ENCODE results near the gene SRMS. TPM values are rescaled to one million over a fixed set of nuclear protein-coding genes. Genes with fewer than 3 reads are reported as not detected.
A peak's percentile ranks its signal among the peaks of the same experiment; 100 is the strongest.

The SRMS gene
- total and polyA plus RNA-seq, 2 donors: 0.48 TPM; not detected in 1

- no peaks in the 10 kb centered on the region for H3K36me3 ChIP-seq (ENCODE audit: insufficient read depth)
- WGBS: 8% methylated on average over 47 of the region's 48 CpGs
Observed at GRCh38 chr20:63499338-63499969, 48.1 kb downstream of the SRMS start.

GRCh38 chr20:63498960-63499337 lies 48.6 kb downstream of the SRMS start, which contains the start of gene EEF1A2:
Gene EEF1A2, minus strand, starts transcription at chr20:63499083. Its CDS starts 1,320 bp downstream, at chr20:63497763.
- DNase-seq (ENCODE audit: extremely low spot score): no peak
- 1% methylated on average over 55 of the region's 58 CpGs for WGBS
- Histone ChIP-seq H3K4me1 (ENCODE audit: insufficient read depth) (no peaks in the 10 kb centered on the region), H3K27ac (ENCODE audit: low read depth) (no peak within 1 kb of the TSS), H3K4me3 (ENCODE audit: low read depth, low read length) (peak within 1 kb of the TSS; percentile 43), H3K36me3 (ENCODE audit: insufficient read depth) (no peaks in the 10 kb centered on the region)

More at GRCh38 chr20:63499338-63499969, 48.1 kb downstream of the SRMS start:
- no peak for DNase-seq (ENCODE audit: extremely low spot score)
- H3K4me1 ChIP-seq (ENCODE audit: insufficient read depth): no peaks in the 10 kb centered on the region
- no peak overlapping the region for H3K27ac ChIP-seq (ENCODE audit: low read depth)
- peak overlapping the region; percentile 43 for H3K4me3 ChIP-seq (ENCODE audit: low read depth, low read length)

- Histone ChIP-seq H3K4me3 (ENCODE audit: low read depth, low read length) (peak overlapping the region; percentile 43), H3K4me1 (ENCODE audit: insufficient read depth) (no peaks in the 10 kb centered on the region), H3K27ac (ENCODE audit: low read depth) (no peak overlapping the region), H3K36me3 (ENCODE audit: insufficient read depth) (no peaks in the 10 kb centered on the region)
- 7% methylated on average over 60 of the region's 60 CpGs for WGBS
- no peak for DNase-seq (ENCODE audit: extremely low spot score)
Observed at GRCh38 chr20:63497946-63498935, 49.3 kb downstream of the SRMS start.

DNA sequence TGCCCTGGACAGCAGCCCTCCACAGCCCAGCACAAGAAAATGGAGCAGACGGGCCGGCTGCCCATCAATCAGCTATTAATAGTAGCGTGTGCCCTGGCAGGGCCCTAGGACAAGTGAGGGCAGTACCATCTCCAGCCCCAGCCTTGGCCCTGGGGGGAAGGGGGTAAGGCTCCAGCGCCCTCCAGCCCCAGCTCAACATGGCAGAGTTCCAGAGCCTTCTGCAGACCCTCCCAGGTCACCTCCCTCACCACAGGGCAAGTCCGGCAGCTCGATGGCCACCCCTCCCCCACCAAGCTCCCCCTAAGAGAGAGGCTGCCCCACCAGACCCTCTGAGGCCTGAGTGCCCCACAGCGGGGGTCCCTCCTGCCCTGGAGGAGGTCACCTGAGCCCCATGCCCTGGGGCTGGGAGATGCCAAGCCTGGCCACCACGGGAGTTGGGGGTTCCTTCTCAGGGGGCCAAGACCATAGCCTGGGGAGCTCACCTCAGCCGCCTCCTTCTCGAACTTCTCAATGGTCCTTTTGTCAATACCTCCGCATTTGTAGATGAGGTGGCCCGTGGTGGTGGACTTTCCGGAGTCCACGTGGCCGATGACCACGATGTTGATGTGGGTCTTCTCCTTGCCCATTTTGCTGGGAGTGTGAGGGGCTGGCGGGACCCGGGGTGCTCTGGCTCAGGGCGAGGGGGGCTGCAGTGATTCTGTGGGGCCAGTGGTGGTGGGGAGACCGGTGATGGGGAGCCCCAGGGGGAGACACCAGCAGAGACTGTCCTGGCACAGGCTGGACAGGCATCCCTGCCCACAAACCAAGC lies 50.2 kb downstream of the SRMS start:
- Histone ChIP-seq H3K4me1 (ENCODE audit: insufficient read depth) (no peaks in the 10 kb centered on the region), H3K27ac (ENCODE audit: low read depth) (no peak overlapping the region), H3K4me3 (ENCODE audit: low read depth, low read length) (no peak overlapping the region), H3K36me3 (ENCODE audit: insufficient read depth) (no peaks in the 10 kb centered on the region)
- no peak for DNase-seq (ENCODE audit: extremely low spot score)
- 79% methylated on average over 20 of the region's 20 CpGs for WGBS

DNA sequence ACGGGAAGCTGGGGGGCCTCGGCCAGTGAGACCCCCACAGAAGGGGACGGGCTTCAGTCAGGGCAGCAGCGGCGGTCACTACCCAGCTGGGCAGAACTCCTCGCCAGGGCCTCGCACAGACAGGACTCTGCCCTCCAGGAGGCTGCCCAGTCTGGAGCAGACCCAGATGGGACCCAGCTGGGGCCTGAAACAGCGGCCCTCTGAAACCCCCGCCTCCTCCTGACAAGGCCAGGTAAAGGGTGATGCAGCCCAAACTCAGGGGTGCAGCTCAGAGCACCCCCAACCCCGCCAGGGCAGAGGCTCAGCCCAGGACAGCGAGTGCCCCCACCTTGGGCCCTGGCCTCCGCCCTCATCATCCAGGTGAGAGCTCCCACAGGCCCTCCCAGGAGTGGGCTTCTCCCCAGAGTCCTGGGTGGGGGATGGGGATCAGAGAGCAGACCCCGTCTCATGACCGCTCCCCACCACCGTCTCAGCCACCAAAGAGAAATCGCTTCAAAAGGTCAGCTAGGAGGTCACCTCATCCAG lies 50.9 kb downstream of the SRMS start:
- DNase-seq (ENCODE audit: extremely low spot score): no peak
- H3K4me3 ChIP-seq (ENCODE audit: low read depth, low read length): no peak overlapping the region
- no peaks in the 10 kb centered on the region for H3K36me3 ChIP-seq (ENCODE audit: insufficient read depth)
- 65% methylated on average over 16 of the region's 16 CpGs for WGBS
- no peaks in the 10 kb centered on the region for H3K4me1 ChIP-seq (ENCODE audit: insufficient read depth)
- H3K27ac ChIP-seq (ENCODE audit: low read depth): no peak overlapping the region

- DNase-seq (ENCODE audit: extremely low spot score): no peak
- Histone ChIP-seq H3K27ac (ENCODE audit: low read depth) (no peak overlapping the region), H3K4me1 (ENCODE audit: insufficient read depth) (no peaks in the 10 kb centered on the region), H3K36me3 (ENCODE audit: insufficient read depth) (no peaks in the 10 kb centered on the region), H3K4me3 (ENCODE audit: low read depth, low read length) (no peak overlapping the region)
- WGBS: 24% methylated on average over 48 of the region's 48 CpGs
Observed at GRCh38 chr20:63495741-63496595, 51.6 kb downstream of the SRMS start.

- 87% methylated on average over 8 of the region's 8 CpGs for WGBS
- DNase-seq (ENCODE audit: extremely low spot score): no peak
- H3K36me3 ChIP-seq (ENCODE audit: insufficient read depth): no peaks in the 10 kb centered on the region
- no peaks in the 10 kb centered on the region for H3K4me1 ChIP-seq (ENCODE audit: insufficient read depth)
- H3K4me3 ChIP-seq (ENCODE audit: low read depth, low read length): no peak overlapping the region
- no peak overlapping the region for H3K27ac ChIP-seq (ENCODE audit: low read depth)
Observed at GRCh38 chr20:63495167-63495720, 52.3 kb downstream of the SRMS start.

DNA sequence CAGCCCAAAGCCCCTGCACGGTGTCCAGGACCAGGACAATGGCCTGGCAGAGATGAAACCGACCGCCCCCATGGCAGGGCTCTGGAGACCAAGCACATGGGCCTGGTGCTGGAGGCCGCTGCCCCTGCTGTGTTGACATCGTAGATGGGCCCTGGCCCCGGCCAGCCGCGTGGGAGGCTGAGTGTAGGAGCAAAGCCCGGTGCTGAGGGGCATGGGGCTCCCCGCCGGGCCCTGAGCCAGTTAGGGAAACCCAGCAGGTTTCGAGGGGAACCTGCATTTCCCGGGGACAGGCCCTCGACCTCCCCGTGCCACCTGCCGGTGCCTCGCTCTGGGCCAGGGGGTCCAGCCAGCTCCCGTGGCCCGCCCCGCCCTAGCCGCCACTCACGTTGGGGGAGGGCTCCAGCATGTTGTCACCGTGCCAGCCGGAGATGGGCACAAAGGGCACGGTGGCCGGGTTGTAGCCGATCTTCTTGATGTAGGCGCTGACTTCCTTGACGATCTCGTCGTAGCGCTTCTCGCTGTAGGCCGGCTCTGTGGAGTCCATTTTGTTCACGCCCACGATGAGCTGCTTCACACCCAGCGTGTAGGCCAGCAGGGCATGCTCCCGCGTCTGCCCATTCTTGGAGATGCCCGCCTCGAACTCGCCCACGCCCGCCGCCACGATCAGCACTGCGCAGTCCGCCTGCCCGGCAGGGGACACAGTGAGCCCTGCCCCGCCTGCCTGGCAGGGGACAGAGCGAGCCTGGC lies 53.0 kb downstream of the SRMS start:
- Histone ChIP-seq H3K27ac (ENCODE audit: low read depth) (no peak overlapping the region), H3K4me3 (ENCODE audit: low read depth, low read length) (no peak overlapping the region), H3K4me1 (ENCODE audit: insufficient read depth) (no peaks in the 10 kb centered on the region), H3K36me3 (ENCODE audit: insufficient read depth) (no peaks in the 10 kb centered on the region)
- WGBS: 88% methylated on average over 51 of the region's 51 CpGs
- DNase-seq (ENCODE audit: extremely low spot score): no peak

GRCh38 chr20:63494084-63494419 lies 53.5 kb downstream of the SRMS start:
- DNase-seq (ENCODE audit: extremely low spot score): no peak
- WGBS: 84% methylated on average over 7 of the region's 7 CpGs
- Histone ChIP-seq H3K36me3 (ENCODE audit: insufficient read depth) (no peaks in the 10 kb centered on the region), H3K4me1 (ENCODE audit: insufficient read depth) (no peaks in the 10 kb centered on the region), H3K27ac (ENCODE audit: low read depth) (no peak overlapping the region), H3K4me3 (ENCODE audit: low read depth, low read length) (no peak overlapping the region)

- DNase-seq (ENCODE audit: extremely low spot score): no peak
- H3K36me3 ChIP-seq (ENCODE audit: insufficient read depth): no peaks in the 10 kb centered on the region
- no peaks in the 10 kb centered on the region for H3K4me1 ChIP-seq (ENCODE audit: insufficient read depth)
Observed at GRCh38 chr20:63493563-63494020, 54.0 kb downstream of the SRMS start.

DNA sequence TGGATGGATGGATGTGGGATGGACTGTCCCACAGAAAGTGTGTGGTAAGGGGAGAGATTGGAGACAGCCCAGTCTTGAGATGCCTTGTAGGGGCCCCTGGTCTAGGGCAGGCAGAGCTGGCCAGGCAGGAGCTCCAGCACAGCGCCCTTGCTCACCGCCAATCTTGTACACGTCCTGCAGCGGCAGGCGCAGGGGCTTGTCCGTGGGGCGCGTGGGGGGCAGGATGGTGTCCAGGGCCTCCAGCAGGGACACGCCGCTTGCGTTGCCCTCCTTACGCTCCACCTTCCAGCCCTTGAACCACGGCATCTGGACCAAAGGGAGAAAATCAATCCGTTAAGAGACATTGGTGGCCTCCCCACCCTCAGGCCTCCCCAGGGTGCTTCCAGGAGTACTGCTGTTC lies 54.6 kb downstream of the SRMS start:
- H3K36me3 ChIP-seq (ENCODE audit: insufficient read depth): no peaks in the 10 kb centered on the region
- H3K4me1 ChIP-seq (ENCODE audit: insufficient read depth): no peaks in the 10 kb centered on the region
- no peak overlapping the region for H3K27ac ChIP-seq (ENCODE audit: low read depth)
- H3K4me3 ChIP-seq (ENCODE audit: low read depth, low read length): no peak overlapping the region
- no peak for DNase-seq (ENCODE audit: extremely low spot score)
- 96% methylated on average over 14 of the region's 14 CpGs for WGBS

More at GRCh38 chr20:63493563-63494020, 54.0 kb downstream of the SRMS start:
- Histone ChIP-seq H3K27ac (ENCODE audit: low read depth) (no peak overlapping the region), H3K4me3 (ENCODE audit: low read depth, low read length) (no peak overlapping the region)
- WGBS: 63% methylated on average over 13 of the region's 13 CpGs

DNA sequence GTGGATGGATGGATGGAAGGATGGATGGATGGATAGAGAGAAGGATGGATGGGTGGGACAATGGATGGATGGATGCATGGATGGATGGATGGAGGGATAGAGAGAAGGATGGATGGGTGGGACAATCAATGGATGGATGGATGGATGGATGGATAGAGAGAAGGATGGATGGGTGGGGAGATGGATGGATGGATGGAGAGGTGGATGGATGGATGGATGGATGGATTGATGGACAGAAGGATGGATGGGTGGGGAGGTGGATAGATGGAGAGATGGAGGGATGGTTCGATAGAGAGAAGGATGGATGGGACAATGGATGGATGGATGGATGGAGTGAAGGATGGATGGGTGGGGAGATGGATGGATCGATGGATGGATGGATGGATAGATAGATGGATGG lies 55.0 kb downstream of the SRMS start:
- DNase-seq (ENCODE audit: extremely low spot score): no peak
- no peak overlapping the region for H3K27ac ChIP-seq (ENCODE audit: low read depth)
- 89% methylated on average over 2 of the region's 2 CpGs for WGBS
- H3K36me3 ChIP-seq (ENCODE audit: insufficient read depth): no peaks in the 10 kb centered on the region
- H3K4me1 ChIP-seq (ENCODE audit: insufficient read depth): no peaks in the 10 kb centered on the region
- H3K4me3 ChIP-seq (ENCODE audit: low read depth, low read length): no peak overlapping the region

All from urinary bladder (tissue), 4 donors.